Activated naive CD8-positive, alpha-beta T cell (primary cell): ENCODE measurements around the gene CKAP4.
"Not testable (repeated sequence)": the region's sequence is repeated elsewhere in the genome, so short reads cannot be mapped to it uniquely, and the experiment has no call there.

Experiments used
- H3K27ac Mint-ChIP-seq: one replicate; pipeline ENCODE4 v1.8.0; 2021; ENCODE audit warnings: mixed read lengths
- H3K27me3 Mint-ChIP-seq: one replicate; pipeline ENCODE4 v1.8.0; 2021; ENCODE audit warnings: mixed read lengths
- H3K36me3 Mint-ChIP-seq: one replicate; pipeline ENCODE4 v1.8.0; 2021; ENCODE audit warnings: mixed read lengths
- H3K4me1 Mint-ChIP-seq: one replicate; pipeline ENCODE4 v1.8.0; 2021; ENCODE audit warnings: low read depth, mixed read lengths
- H3K4me3 Mint-ChIP-seq: one replicate; pipeline ENCODE4 v1.8.0; 2021; ENCODE audit warnings: mild to moderate bottlenecking, mixed read lengths
- H3K9me3 Mint-ChIP-seq: one replicate; pipeline ENCODE4 v1.8.0; 2021; ENCODE audit warnings: low read depth, mixed read lengths

Gene CKAP4

GRCh38 chr12:106247674-106248311 lies at the start of gene CKAP4:
Gene CKAP4 (minus strand): TSS chr12:106248020. CDS start chr12:106247851, 169 bp downstream.
- Mint-ChIP-seq H3K27ac (peak within 1 kb of the TSS; percentile 87), H3K4me3 (peak within 1 kb of the TSS; percentile 84), H3K36me3 (no peaks in the 10 kb centered on the region), H3K9me3 (no peaks in the 10 kb centered on the region), H3K27me3 (no peaks in the 10 kb centered on the region), H3K4me1 (peaks cover 34% of the 10 kb centered on the region)

- Mint-ChIP-seq H3K36me3 (no peaks in the 10 kb centered on the region), H3K4me3 (no peak overlapping the region), H3K4me1 (peaks cover 23% of the 10 kb centered on the region), H3K27ac (no peak overlapping the region), H3K27me3 (no peaks in the 10 kb centered on the region), H3K9me3 (no peaks in the 10 kb centered on the region)
Measured at GRCh38 chr12:106297075-106297474, 49.3 kb upstream of the CKAP4 start.

- H3K27me3 Mint-ChIP-seq: no peaks in the 10 kb centered on the region
- no peak overlapping the region for H3K27ac Mint-ChIP-seq
- no peak overlapping the region for H3K4me3 Mint-ChIP-seq
- no peaks in the 10 kb centered on the region for H3K36me3 Mint-ChIP-seq
- H3K4me1 Mint-ChIP-seq: peaks cover 17% of the 10 kb centered on the region
- no peaks in the 10 kb centered on the region for H3K9me3 Mint-ChIP-seq
Measured at GRCh38 chr12:106296179-106296877, 48.5 kb upstream of the CKAP4 start.

GRCh38 chr12:106292339-106292738 lies 44.5 kb upstream of the CKAP4 start:
- H3K9me3 Mint-ChIP-seq: no peaks in the 10 kb centered on the region
- H3K4me1 Mint-ChIP-seq: peaks cover 18% of the 10 kb centered on the region
- H3K27me3 Mint-ChIP-seq: no peaks in the 10 kb centered on the region
- H3K27ac Mint-ChIP-seq: no peak overlapping the region
- no peak overlapping the region for H3K4me3 Mint-ChIP-seq
- no peaks in the 10 kb centered on the region for H3K36me3 Mint-ChIP-seq

GRCh38 chr12:106291342-106291741 lies 43.5 kb upstream of the CKAP4 start:
- H3K4me3 Mint-ChIP-seq: no peak overlapping the region
- H3K4me1 Mint-ChIP-seq: peaks cover 18% of the 10 kb centered on the region
- H3K36me3 Mint-ChIP-seq: no peaks in the 10 kb centered on the region
- H3K9me3 Mint-ChIP-seq: no peaks in the 10 kb centered on the region
- H3K27ac Mint-ChIP-seq: no peak overlapping the region
- no peaks in the 10 kb centered on the region for H3K27me3 Mint-ChIP-seq

- H3K4me1 Mint-ChIP-seq: peaks cover 18% of the 10 kb centered on the region
Measured at GRCh38 chr12:106290666-106291065, 42.8 kb upstream of the CKAP4 start.

GRCh38 chr12:106289196-106289681 lies 41.4 kb upstream of the CKAP4 start:
- Mint-ChIP-seq H3K27ac (peak overlapping the region; percentile 94), H3K4me1 (peaks cover 24% of the 10 kb centered on the region), H3K27me3 (no peaks in the 10 kb centered on the region), H3K9me3 (no peaks in the 10 kb centered on the region), H3K4me3 (no peak overlapping the region), H3K36me3 (no peaks in the 10 kb centered on the region)

More at GRCh38 chr12:106290666-106291065, 42.8 kb upstream of the CKAP4 start:
- H3K27me3 Mint-ChIP-seq: no peaks in the 10 kb centered on the region
- no peak overlapping the region for H3K27ac Mint-ChIP-seq
- H3K9me3 Mint-ChIP-seq: no peaks in the 10 kb centered on the region
- no peak overlapping the region for H3K4me3 Mint-ChIP-seq
- H3K36me3 Mint-ChIP-seq: no peaks in the 10 kb centered on the region

- H3K36me3 Mint-ChIP-seq: no peaks in the 10 kb centered on the region
- H3K27ac Mint-ChIP-seq: peak overlapping the region; percentile 94
- H3K9me3 Mint-ChIP-seq: no peaks in the 10 kb centered on the region
- H3K4me3 Mint-ChIP-seq: no peak overlapping the region
- peaks cover 25% of the 10 kb centered on the region for H3K4me1 Mint-ChIP-seq
- no peaks in the 10 kb centered on the region for H3K27me3 Mint-ChIP-seq
Measured at GRCh38 chr12:106288494-106289195, 40.8 kb upstream of the CKAP4 start.

GRCh38 chr12:106288101-106288493 lies 40.3 kb upstream of the CKAP4 start:
- Mint-ChIP-seq H3K4me3 (peak overlapping the region; percentile 32), H3K4me1 (peaks cover 25% of the 10 kb centered on the region), H3K9me3 (no peaks in the 10 kb centered on the region), H3K27ac (peak overlapping the region; percentile 54), H3K36me3 (no peaks in the 10 kb centered on the region), H3K27me3 (no peaks in the 10 kb centered on the region)

- Mint-ChIP-seq H3K27ac (no peak overlapping the region), H3K27me3 (no peaks in the 10 kb centered on the region), H3K4me3 (no peak overlapping the region), H3K36me3 (peaks cover under 1% of the 10 kb centered on the region), H3K4me1 (peaks cover 25% of the 10 kb centered on the region), H3K9me3 (peaks cover 2% of the 10 kb centered on the region)
Measured at GRCh38 chr12:106287364-106287763, 39.5 kb upstream of the CKAP4 start.

GRCh38 chr12:106286576-106287162 lies 38.8 kb upstream of the CKAP4 start:
- not testable (repeated sequence) for H3K27ac Mint-ChIP-seq, H3K9me3 Mint-ChIP-seq, H3K27me3 Mint-ChIP-seq, H3K4me3 Mint-ChIP-seq, H3K36me3 Mint-ChIP-seq
- H3K4me1 Mint-ChIP-seq: peaks cover 25% of the 10 kb centered on the region

GRCh38 chr12:106285982-106286381 lies 38.2 kb upstream of the CKAP4 start:
- H3K4me3 Mint-ChIP-seq: no peak overlapping the region
- peaks cover 9% of the 10 kb centered on the region for H3K9me3 Mint-ChIP-seq
- H3K27me3 Mint-ChIP-seq: no peaks in the 10 kb centered on the region
- H3K4me1 Mint-ChIP-seq: peaks cover 25% of the 10 kb centered on the region
- H3K36me3 Mint-ChIP-seq: peaks cover 4% of the 10 kb centered on the region
- no peak overlapping the region for H3K27ac Mint-ChIP-seq

GRCh38 chr12:106284358-106285105 lies 36.7 kb upstream of the CKAP4 start:
- Mint-ChIP-seq H3K27me3 (no peaks in the 10 kb centered on the region), H3K4me1 (peaks cover 25% of the 10 kb centered on the region), H3K36me3 (peaks cover 4% of the 10 kb centered on the region), H3K9me3 (peaks cover 9% of the 10 kb centered on the region), H3K27ac (no peak overlapping the region), H3K4me3 (no peak overlapping the region)

- Mint-ChIP-seq H3K27ac (no peak overlapping the region), H3K9me3 (peaks cover 9% of the 10 kb centered on the region)
Measured at GRCh38 chr12:106282457-106283097, 34.8 kb upstream of the CKAP4 start.

More at GRCh38 chr12:106282457-106283097, 34.8 kb upstream of the CKAP4 start:
- Mint-ChIP-seq H3K27me3 (no peaks in the 10 kb centered on the region), H3K4me3 (no peak overlapping the region), H3K36me3 (peaks cover 4% of the 10 kb centered on the region), H3K4me1 (peaks cover 11% of the 10 kb centered on the region)
